HepG2 (cell line): ENCODE measurements around the gene DAB1. TPM values are rescaled to one million over a fixed set of nuclear protein-coding genes. Genes with fewer than 3 reads are reported as not detected.

Experiments
- ATAC-seq: fragments of 200-7000 bp; cut with Tn5 transposase; 3 replicates; pipeline ENCODE4 v1.9.1; 2020; ENCODE audit warnings: mild to moderate bottlenecking, moderate library complexity
- BruUV-seq: library from RNA; stranded (reverse); fragments of 400-500 nt; replicated peaks from 2 replicates; lab custom pipeline; 2021; lab: Mats Ljungman, UMichigan
- CTCF ChIA-PET: fragments of 300-600 bp; formaldehyde crosslinking; extraction: SDS; loops from one replicate; lab custom pipeline; 2021; ENCODE audit warnings: low total read pairs, inconsistent platforms, low intra/inter-chr PET ratio; lab: Yijun Ruan, JAX
- POLR2A ChIA-PET: fragments of 350-600 bp; sonication (Branson Sonifier 250); formaldehyde crosslinking; loops from one replicate; lab custom pipeline; 2020; ENCODE audit warnings: antibody characterized with exemption, inconsistent platforms; lab: Yijun Ruan, JAX
- DNase-seq: peaks from one replicate; pipeline ENCODE4 v3.0.0-alpha.2; 2015; ENCODE audit warnings: low spot score
- FAIRE-seq: peaks from 3 replicates; lab custom pipeline; 2011; peaks lifted over from hg19 to GRCh38; lab: Jason Lieb, UNC
- H2AFZ ChIP-seq: one replicate; pipeline ENCODE4 v1.6.1; 2011; ENCODE audit warnings: low read length, inconsistent platforms
- H3K27ac ChIP-seq: fragments of 300-600 bp; 3 replicates; pipeline ENCODE4 v1.8.0; 2011; ENCODE audit warnings: mixed run types, mild to moderate bottlenecking, mixed read lengths, low read length, inconsistent platforms; ENCODE audit not compliant: insufficient read depth; ENCODE audit errors: extremely low read length
- H3K27me3 ChIP-seq, 2 experiments: fragments of 200-600 bp in 1 of 2; 2 replicates in 1 of 2; 3 replicates in 1 of 2; pipeline versions ENCODE4 v1.6.0 to v1.8.0; 2011; ENCODE audit warnings: low read length in 2 of 2, mild to moderate bottlenecking in 2 of 2, moderate library complexity in 2 of 2, inconsistent platforms in 1 of 2; ENCODE audit not compliant: insufficient read depth in 2 of 2, control insufficient read depth in 1 of 2
- H3K36me3 ChIP-seq, 2 experiments: fragments of 200-600 bp in 1 of 2; replicated peaks in 1 of 2; 2 replicates in 1 of 2; 3 replicates in 1 of 2; pipeline versions ENCODE4 v1.5.1 to v1.8.0; 2011; ENCODE audit warnings: low read length in 2 of 2, inconsistent platforms in 1 of 2; ENCODE audit not compliant: insufficient read depth in 2 of 2, control insufficient read depth in 1 of 2
- H3K4me1 ChIP-seq: 2 replicates; pipeline ENCODE4 v1.5.1; 2012; ENCODE audit warnings: low read length, inconsistent platforms; ENCODE audit not compliant: insufficient read depth
- H3K4me2 ChIP-seq: 2 replicates; pipeline ENCODE4 v1.6.0; 2011; ENCODE audit warnings: low read depth, low read length, inconsistent platforms
- H3K4me3 ChIP-seq, 3 experiments: fragments of 200-600 bp in 1 of 3; sonication (generic), shearing (Covaris generic) in 1 of 3; replicated peaks in 1 of 3; 2 replicates each; pipeline ENCODE4 v1.5.1; 2011 to 2016; ENCODE audit warnings: low read length in 3 of 3, inconsistent platforms in 2 of 3, low read depth in 2 of 3, mild to moderate bottlenecking in 2 of 3, control low read depth in 1 of 3, mixed read lengths in 1 of 3; ENCODE audit not compliant: insufficient read depth in 1 of 3
- H3K79me2 ChIP-seq: one replicate; pipeline ENCODE4 v1.6.1; 2011; ENCODE audit warnings: low read length, inconsistent platforms; ENCODE audit not compliant: insufficient read depth
- H3K9ac ChIP-seq: 2 replicates; pipeline ENCODE4 v1.6.0; 2011; ENCODE audit warnings: mild to moderate bottlenecking, low read depth, low read length, inconsistent platforms; ENCODE audit not compliant: insufficient read depth
- H3K9me3 ChIP-seq: 2 replicates; pipeline ENCODE4 v1.5.1; 2012; ENCODE audit warnings: mild to moderate bottlenecking, low read length
- H4K20me1 ChIP-seq: 2 replicates; pipeline ENCODE4 v1.6.0; 2011; ENCODE audit warnings: inconsistent platforms, mild to moderate bottlenecking, low read length, moderate library complexity; ENCODE audit not compliant: insufficient read depth
- ARID2 ChIP-seq: sonication (generic); formaldehyde crosslinking; IDR thresholded peaks from 2 replicates; pipeline ENCODE4 v1.8.1; 2022; ENCODE audit warnings: mild to moderate bottlenecking, missing genetic modification reagents, borderline replicate concordance
- KAT7 ChIP-seq: IDR thresholded peaks from 2 replicates; pipeline ENCODE4 v1.6.1; 2018; ENCODE audit warnings: borderline replicate concordance, missing compliant biosample characterization
- PAX8 ChIP-seq: sonication (generic); formaldehyde crosslinking; IDR thresholded peaks from 2 replicates; pipeline ENCODE4 v1.8.0; 2022; ENCODE audit warnings: mild to moderate bottlenecking, missing genetic modification reagents, borderline replicate concordance
- SMAD3 ChIP-seq: sonication (generic); formaldehyde crosslinking; IDR thresholded peaks from 2 replicates; pipeline ENCODE4 v1.4.0; 2020; ENCODE audit warnings: missing genetic modification reagents
- ZFYVE20 ChIP-seq: sonication (generic); formaldehyde crosslinking; IDR thresholded peaks from 2 replicates; pipeline ENCODE4 v1.8.0; 2023; ENCODE audit warnings: low read depth, mild to moderate bottlenecking, moderate library complexity, missing genetic modification reagents, borderline replicate concordance
- ZNF230 ChIP-seq: sonication (generic); formaldehyde crosslinking; IDR thresholded peaks from 2 replicates; pipeline ENCODE4 v1.4.0; 2020; ENCODE audit warnings: mild to moderate bottlenecking, missing genetic modification reagents
- ZNF354B ChIP-seq: sonication (generic); formaldehyde crosslinking; IDR thresholded peaks from 2 replicates; pipeline ENCODE4 v1.8.0; 2022; ENCODE audit warnings: mild to moderate bottlenecking, missing genetic modification reagents
- ZNF496 ChIP-seq: sonication (generic); formaldehyde crosslinking; IDR thresholded peaks from 2 replicates; pipeline ENCODE4 v1.8.1; 2023; ENCODE audit warnings: mild to moderate bottlenecking, moderate library complexity, missing genetic modification reagents; ENCODE audit not compliant: insufficient replicate concordance
- WGBS: methylation state at CpG from one replicate; pipeline ENCODE4 v1.1.6; 2017; ENCODE audit warnings: low lambda C conversion rate; 5-methylcytosine and 5-hydroxymethylcytosine counted together
- in situ Hi-C: cut with HindIII; loops from 2 replicates; pipeline ENCODE4 v1.10.0; 2017; ENCODE audit warnings: low pct_unique_long_range_greater_than_20kb; ENCODE audit not compliant: extremely low pct_ligation_motif_present
- intact Hi-C: fragments of 100-400 bp; cut with micrococcal nuclease; formaldehyde crosslinking; loops from one replicate; pipeline ENCODE4 v1.10.0; 2022; ENCODE audit not compliant: unreplicated experiment
- polyA plus RNA-seq, 8 experiments: library from polyadenylated mRNA; depleted of rRNA in 3 of 8; stranded (reverse) in 7 of 8; unstranded in 1 of 8; fragments of >200 nt; fragmentation: Illumina TruSeq in 4 of 8; extraction: Trizol in 4 of 8; gene quantifications; 2 replicates each; pipeline versions ENCODE4 v1.2.1 to v1.2.3, GENCODE V29; 2011 to 2016; ENCODE audit warnings: low read depth in 4 of 8, missing spikeins in 1 of 8, mixed read lengths in 1 of 8; ENCODE audit not compliant: insufficient read depth in 1 of 8
- total RNA-seq, 5 experiments: library from RNA; depleted of rRNA; stranded (reverse); fragments of >200 nt; fragmentation: Illumina TruSeq; extraction: Trizol; gene quantifications; 2 replicates each; pipeline ENCODE4 v1.2.3, GENCODE V29; 2016; ENCODE audit warnings: low read depth in 1 of 5
- TF ChIP-seq, protein P1 (sequence below): sonication (generic); formaldehyde crosslinking; IDR thresholded peaks from 2 replicates; pipeline ENCODE4 v1.4.0; 2020; ENCODE audit warnings: missing genetic modification reagents, borderline replicate concordance
- TF ChIP-seq, protein P2 (sequence below): sonication (generic); formaldehyde crosslinking; IDR thresholded peaks from 2 replicates; pipeline ENCODE4 v1.4.0; 2020; ENCODE audit warnings: mild to moderate bottlenecking, missing genetic modification reagents
- TF ChIP-seq, protein P3 (sequence below): sonication (generic); formaldehyde crosslinking; IDR thresholded peaks from 2 replicates; pipeline ENCODE4 v1.4.0; 2020; ENCODE audit warnings: missing genetic modification reagents
- TF ChIP-seq, protein P4 (sequence below): sonication (generic); formaldehyde crosslinking; conservative IDR thresholded peaks from 2 replicates; pipeline ENCODE4 v1.4.0; 2020; ENCODE audit warnings: missing genetic modification reagents

The DAB1 gene
- total and polyA plus RNA-seq, 2 of the 13 experiments (the other 11 are each of a cell fraction or from before 2014, with no cell fraction given): 0.04 to 0.13 TPM

DNA sequence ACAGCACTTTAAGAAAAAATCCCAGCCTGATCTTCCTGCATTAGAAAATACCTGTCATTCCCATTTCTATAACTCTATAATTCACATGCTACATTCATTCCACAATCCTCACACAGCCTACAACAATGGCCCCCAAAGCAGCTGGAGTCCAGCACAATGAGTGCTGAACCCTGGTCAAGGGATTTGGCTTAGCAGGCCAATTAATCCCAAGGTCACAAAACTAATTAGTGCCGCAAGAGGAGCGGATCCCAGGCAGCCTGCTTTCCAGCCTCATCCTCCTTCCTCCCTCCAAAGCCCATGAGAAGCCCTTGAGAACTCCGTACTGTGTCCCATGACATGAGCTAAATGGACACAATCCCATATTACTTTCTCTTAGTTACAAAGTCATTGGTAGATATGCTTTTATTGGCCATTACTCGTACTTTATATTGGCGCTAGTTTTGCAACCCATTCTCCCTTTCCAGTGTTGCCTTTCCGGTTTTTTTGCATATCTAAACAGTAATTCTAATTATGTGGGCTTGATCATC is 94.8 kb downstream of the DAB1 start:
- Histone ChIP-seq H3K36me3 (no peaks in the 10 kb centered on the region), H3K79me2 (no peaks in the 10 kb centered on the region), H2AFZ (no peak overlapping the region), H3K4me2 (no peak overlapping the region), H3K9me3 (no peaks in the 10 kb centered on the region), H3K27me3 (no peaks in the 10 kb centered on the region), H3K27ac (no peak overlapping the region), H3K4me1 (peaks cover 19% of the 10 kb centered on the region), H4K20me1 (no peaks in the 10 kb centered on the region), H3K4me3 (no peak overlapping the region), H3K9ac (no peak overlapping the region)
- TF ChIP-seq SMAD3 (CRISPR knock-in tag) (no peak), PAX8 (CRISPR knock-in tag) (no peak), ZNF354B (no peak)
- TF ChIP-seq, protein P1, sequence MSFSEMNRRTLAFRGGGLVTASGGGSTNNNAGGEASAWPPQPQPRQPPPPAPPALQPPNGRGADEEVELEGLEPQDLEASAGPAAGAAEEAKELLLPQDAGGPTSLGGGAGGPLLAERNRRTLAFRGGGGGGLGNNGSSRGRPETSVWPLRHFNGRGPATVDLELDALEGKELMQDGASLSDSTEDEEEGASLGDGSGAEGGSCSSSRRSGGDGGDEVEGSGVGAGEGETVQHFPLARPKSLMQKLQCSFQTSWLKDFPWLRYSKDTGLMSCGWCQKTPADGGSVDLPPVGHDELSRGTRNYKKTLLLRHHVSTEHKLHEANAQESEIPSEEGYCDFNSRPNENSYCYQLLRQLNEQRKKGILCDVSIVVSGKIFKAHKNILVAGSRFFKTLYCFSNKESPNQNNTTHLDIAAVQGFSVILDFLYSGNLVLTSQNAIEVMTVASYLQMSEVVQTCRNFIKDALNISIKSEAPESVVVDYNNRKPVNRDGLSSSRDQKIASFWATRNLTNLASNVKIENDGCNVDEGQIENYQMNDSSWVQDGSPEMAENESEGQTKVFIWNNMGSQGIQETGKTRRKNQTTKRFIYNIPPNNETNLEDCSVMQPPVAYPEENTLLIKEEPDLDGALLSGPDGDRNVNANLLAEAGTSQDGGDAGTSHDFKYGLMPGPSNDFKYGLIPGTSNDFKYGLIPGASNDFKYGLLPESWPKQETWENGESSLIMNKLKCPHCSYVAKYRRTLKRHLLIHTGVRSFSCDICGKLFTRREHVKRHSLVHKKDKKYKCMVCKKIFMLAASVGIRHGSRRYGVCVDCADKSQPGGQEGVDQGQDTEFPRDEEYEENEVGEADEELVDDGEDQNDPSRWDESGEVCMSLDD (CRISPR knock-in tag): no peak
- ChIA-PET POLR2A (no interaction called here), CTCF (no interaction called here)
- ATAC-seq (no peak), FAIRE-seq (no peak), DNase-seq (no peak)
- in situ Hi-C loops: no loop called here
- WGBS: 63% methylated on average over 4 of the region's 6 CpGs
- intact Hi-C loops: no loop called here
- no TSS peak for BruUV-seq

DNA sequence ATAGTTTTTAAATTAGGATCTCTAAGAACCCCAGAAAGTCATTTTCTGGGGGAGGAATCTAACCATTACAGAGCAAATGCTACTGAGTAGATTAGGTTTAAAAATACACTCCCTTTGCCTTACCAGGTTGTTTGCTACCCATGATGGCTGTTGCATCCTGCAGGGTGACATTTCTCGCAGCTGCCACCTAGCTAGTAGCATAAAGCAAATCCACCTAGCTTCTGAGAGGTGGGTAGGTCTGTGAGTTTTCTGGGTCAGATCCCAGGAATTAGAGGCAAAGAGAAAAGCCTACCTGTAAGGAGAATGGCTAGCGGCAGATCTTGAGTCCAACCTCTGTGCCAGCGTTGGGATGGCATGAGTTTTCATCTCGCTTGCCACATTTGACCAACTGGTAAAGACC is 95.9 kb downstream of the DAB1 start:
- no peak overlapping the region for H3K4me2 ChIP-seq
- in situ Hi-C loops (no loop called here), intact Hi-C loops (no loop called here)
- 87% methylated on average over 4 of the region's 4 CpGs for whole genome bisulfite sequencing
- H3K4me3 ChIP-seq: no peak overlapping the region
- H3K9me3 ChIP-seq: no peaks in the 10 kb centered on the region
- H3K9ac ChIP-seq: no peak overlapping the region
- BruUV-seq: no TSS peak
- no peaks in the 10 kb centered on the region for H3K27me3 ChIP-seq
- no peaks in the 10 kb centered on the region for H3K79me2 ChIP-seq
- H3K36me3 ChIP-seq: no peaks in the 10 kb centered on the region
- H3K27ac ChIP-seq: no peak overlapping the region
- no peaks in the 10 kb centered on the region for H4K20me1 ChIP-seq
- ATAC-seq (no peak), DNase-seq (no peak), FAIRE-seq (no peak)
- H2AFZ ChIP-seq: no peak overlapping the region
- ChIA-PET POLR2A (no interaction called here), CTCF (no interaction called here)
- peaks cover 19% of the 10 kb centered on the region for H3K4me1 ChIP-seq
- TF ChIP-seq, protein P2, sequence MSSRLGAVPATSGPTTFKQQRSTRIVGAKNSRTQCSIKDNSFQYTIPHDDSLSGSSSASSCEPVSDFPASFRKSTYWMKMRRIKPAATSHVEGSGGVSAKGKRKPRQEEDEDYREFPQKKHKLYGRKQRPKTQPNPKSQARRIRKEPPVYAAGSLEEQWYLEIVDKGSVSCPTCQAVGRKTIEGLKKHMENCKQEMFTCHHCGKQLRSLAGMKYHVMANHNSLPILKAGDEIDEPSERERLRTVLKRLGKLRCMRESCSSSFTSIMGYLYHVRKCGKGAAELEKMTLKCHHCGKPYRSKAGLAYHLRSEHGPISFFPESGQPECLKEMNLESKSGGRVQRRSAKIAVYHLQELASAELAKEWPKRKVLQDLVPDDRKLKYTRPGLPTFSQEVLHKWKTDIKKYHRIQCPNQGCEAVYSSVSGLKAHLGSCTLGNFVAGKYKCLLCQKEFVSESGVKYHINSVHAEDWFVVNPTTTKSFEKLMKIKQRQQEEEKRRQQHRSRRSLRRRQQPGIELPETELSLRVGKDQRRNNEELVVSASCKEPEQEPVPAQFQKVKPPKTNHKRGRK: no peak
- no peak for TF ChIP-seq ZNF230 (CRISPR knock-in tag)
- no peak for TF ChIP-seq ARID2
- TF ChIP-seq, protein P3, sequence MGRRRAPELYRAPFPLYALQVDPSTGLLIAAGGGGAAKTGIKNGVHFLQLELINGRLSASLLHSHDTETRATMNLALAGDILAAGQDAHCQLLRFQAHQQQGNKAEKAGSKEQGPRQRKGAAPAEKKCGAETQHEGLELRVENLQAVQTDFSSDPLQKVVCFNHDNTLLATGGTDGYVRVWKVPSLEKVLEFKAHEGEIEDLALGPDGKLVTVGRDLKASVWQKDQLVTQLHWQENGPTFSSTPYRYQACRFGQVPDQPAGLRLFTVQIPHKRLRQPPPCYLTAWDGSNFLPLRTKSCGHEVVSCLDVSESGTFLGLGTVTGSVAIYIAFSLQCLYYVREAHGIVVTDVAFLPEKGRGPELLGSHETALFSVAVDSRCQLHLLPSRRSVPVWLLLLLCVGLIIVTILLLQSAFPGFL (CRISPR knock-in tag): no peak
- TF ChIP-seq ZFYVE20: no peak
- TF ChIP-seq ZNF496 (CRISPR knock-in tag): no peak
- no peak for TF ChIP-seq KAT7 (CRISPR knock-in tag)
- TF ChIP-seq, protein P4, sequence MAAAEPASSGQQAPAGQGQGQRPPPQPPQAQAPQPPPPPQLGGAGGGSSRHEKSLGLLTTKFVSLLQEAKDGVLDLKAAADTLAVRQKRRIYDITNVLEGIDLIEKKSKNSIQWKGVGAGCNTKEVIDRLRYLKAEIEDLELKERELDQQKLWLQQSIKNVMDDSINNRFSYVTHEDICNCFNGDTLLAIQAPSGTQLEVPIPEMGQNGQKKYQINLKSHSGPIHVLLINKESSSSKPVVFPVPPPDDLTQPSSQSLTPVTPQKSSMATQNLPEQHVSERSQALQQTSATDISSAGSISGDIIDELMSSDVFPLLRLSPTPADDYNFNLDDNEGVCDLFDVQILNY (CRISPR knock-in tag): no peak
